ENCODE measurements around the gene MYH1. TPM values are rescaled to one million over a fixed set of nuclear protein-coding genes. Genes with fewer than 3 reads are reported as not detected.

The MYH1 gene
- total RNA-seq (not detected), polyA plus RNA-seq (not detected), total RNA-seq (not detected)

GRCh38 chr17:10518271-10519037, at the start of gene MYH1:
TSS of gene MYH1 (minus strand) at chr17:10518542. CDS start at chr17:10516642, 1,900 bp downstream.
- DNase-seq (no peak), ATAC-seq (no peak)
- H3K9me3 Mint-ChIP-seq, result peaks cover 0 to 5% (median 0%) of the 10 kb centered on the region in 11 donors
- H3K4me3 Mint-ChIP-seq, result no peak within 1 kb of the TSS
- Histone ChIP-seq H3K4me1 (ENCODE audit: control insufficient read depth in 2 of 2, insufficient read depth in 2 of 2, low read length in 2 of 2) (no peaks in the 10 kb centered on the region), H3K27ac (ENCODE audit: low read depth, low read length) (no peak within 1 kb of the TSS), H3K27me3 (ENCODE audit: control insufficient read depth in 2 of 2, insufficient read depth in 2 of 2, low read length in 2 of 2) (no peaks in the 10 kb centered on the region), H3K9me3 (ENCODE audit: control insufficient read depth in 2 of 3, low read length in 3 of 3) (no peaks in the 10 kb centered on the region), H3K4me3 (ENCODE audit: low read length) (no peak within 1 kb of the TSS), H3K36me3 (ENCODE audit: control insufficient read depth in 2 of 3, insufficient read depth in 3 of 3, low read length in 3 of 3) (no peaks in the 10 kb centered on the region)
- intact Hi-C loops (cut with micrococcal nuclease), result no loop called here
- H3K4me1 Mint-ChIP-seq, result no peaks in the 10 kb centered on the region
- CTCF ChIA-PET, result no interaction called here
- peaks cover 0 to 3% (median 0%) of the 10 kb centered on the region in 5 donors for H3K36me3 Mint-ChIP-seq
- H3K27me3 Mint-ChIP-seq, result peaks cover 0 to 11% (median 4%) of the 10 kb centered on the region in 5 donors
- H3K27ac Mint-ChIP-seq, result no peak within 1 kb of the TSS
- POLR2A ChIA-PET, result no interaction called here

GRCh38 chr17:10563991-10564660, 45.8 kb upstream of the MYH1 start:
- H3K4me3 ChIP-seq (ENCODE audit: low read length), result no peak overlapping the region
- no peaks in the 10 kb centered on the region for H3K4me1 ChIP-seq (ENCODE audit: control insufficient read depth in 2 of 2, insufficient read depth in 2 of 2, low read length in 2 of 2)
- Mint-ChIP-seq H3K27me3 (peaks cover 0 to 16% (median 12%) of the 10 kb centered on the region in 5 donors), H3K4me3 (no peak overlapping the region), H3K36me3 (no peaks in the 10 kb centered on the region), H3K27ac (no peak overlapping the region), H3K9me3 (peaks cover 0 to 2% (median 0%) of the 10 kb centered on the region in 11 donors), H3K4me1 (no peaks in the 10 kb centered on the region)
- no peaks in the 10 kb centered on the region for H3K9me3 ChIP-seq (ENCODE audit: control insufficient read depth in 2 of 3, low read length in 3 of 3)
- ATAC-seq (no peak), DNase-seq (no peak)
- CTCF ChIA-PET, result no interaction called here
- intact Hi-C loops (cut with micrococcal nuclease), result no loop called here
- H3K27ac ChIP-seq (ENCODE audit: low read depth, low read length), result no peak overlapping the region
- H3K36me3 ChIP-seq (ENCODE audit: control insufficient read depth in 2 of 3, insufficient read depth in 3 of 3, low read length in 3 of 3), result no peaks in the 10 kb centered on the region
- POLR2A ChIA-PET, result no interaction called here
- H3K27me3 ChIP-seq (ENCODE audit: control insufficient read depth in 2 of 2, insufficient read depth in 2 of 2, low read length in 2 of 2), result no peaks in the 10 kb centered on the region

- Mint-ChIP-seq H3K4me3 (no peak overlapping the region), H3K27me3 (peaks cover 0 to 8% (median 0%) of the 10 kb centered on the region in 5 donors), H3K36me3 (no peaks in the 10 kb centered on the region), H3K4me1 (peaks cover 0 to 1% (median 0%) of the 10 kb centered on the region in 7 donors), H3K27ac (no peak overlapping the region), H3K9me3 (peaks cover 0 to 4% (median 0%) of the 10 kb centered on the region in 11 donors)
- DNase-seq (no peak), ATAC-seq (no peak)
- no peaks in the 10 kb centered on the region for H3K27me3 ChIP-seq (ENCODE audit: control insufficient read depth in 2 of 2, insufficient read depth in 2 of 2, low read length in 2 of 2)
- no peaks in the 10 kb centered on the region for H3K36me3 ChIP-seq (ENCODE audit: control insufficient read depth in 2 of 3, insufficient read depth in 3 of 3, low read length in 3 of 3)
- no peak overlapping the region for H3K27ac ChIP-seq (ENCODE audit: low read depth, low read length)
- H3K4me1 ChIP-seq (ENCODE audit: control insufficient read depth in 2 of 2, insufficient read depth in 2 of 2, low read length in 2 of 2), result no peaks in the 10 kb centered on the region
- POLR2A ChIA-PET, result no interaction called here
- intact Hi-C loops (cut with micrococcal nuclease), result no loop called here
- H3K9me3 ChIP-seq (ENCODE audit: control insufficient read depth in 2 of 3, low read length in 3 of 3), result no peaks in the 10 kb centered on the region
- H3K4me3 ChIP-seq (ENCODE audit: low read length), result no peak overlapping the region
- CTCF ChIA-PET, result no interaction called here
These were observed 39.7 kb upstream of the MYH1 start for GRCh38 chr17:10558049-10558448.

- POLR2A ChIA-PET, result no interaction called here
These were observed 39.1 kb upstream of the MYH1 start for GRCh38 chr17:10557422-10557821.

GRCh38 chr17:10556301-10557005, 38.1 kb upstream of the MYH1 start:
- H3K4me3 Mint-ChIP-seq, result no peak overlapping the region
- ChIA-PET POLR2A (no interaction called here), CTCF (no interaction called here)
- no peak overlapping the region for H3K27ac ChIP-seq (ENCODE audit: low read depth, low read length)
- H3K27me3 Mint-ChIP-seq, result peaks cover 0 to 19% (median 4%) of the 10 kb centered on the region in 5 donors
- intact Hi-C loops (cut with micrococcal nuclease), result no loop called here
- DNase-seq, result no peak
- H3K4me1 Mint-ChIP-seq, result peaks cover 0 to 1% (median 0%) of the 10 kb centered on the region in 7 donors
- H3K4me3 ChIP-seq (ENCODE audit: low read length), result no peak overlapping the region
- H3K27ac Mint-ChIP-seq, result no peak overlapping the region
- H3K4me1 ChIP-seq (ENCODE audit: control insufficient read depth in 2 of 2, insufficient read depth in 2 of 2, low read length in 2 of 2), result no peaks in the 10 kb centered on the region
- H3K36me3 ChIP-seq (ENCODE audit: control insufficient read depth in 2 of 3, insufficient read depth in 3 of 3, low read length in 3 of 3), result no peaks in the 10 kb centered on the region
- no peaks in the 10 kb centered on the region for H3K36me3 Mint-ChIP-seq
- no peaks in the 10 kb centered on the region for H3K9me3 ChIP-seq (ENCODE audit: control insufficient read depth in 2 of 3, low read length in 3 of 3)
- no peaks in the 10 kb centered on the region for H3K27me3 ChIP-seq (ENCODE audit: control insufficient read depth in 2 of 2, insufficient read depth in 2 of 2, low read length in 2 of 2)
- H3K9me3 Mint-ChIP-seq, result peaks cover 0 to 4% (median 0%) of the 10 kb centered on the region in 11 donors
- ATAC-seq, result no peak

More at GRCh38 chr17:10557422-10557821, 39.1 kb upstream of the MYH1 start:
- H3K4me1 ChIP-seq (ENCODE audit: control insufficient read depth in 2 of 2, insufficient read depth in 2 of 2, low read length in 2 of 2), result no peaks in the 10 kb centered on the region
- ATAC-seq (no peak), DNase-seq (no peak)
- Mint-ChIP-seq H3K9me3 (peaks cover 0 to 4% (median 0%) of the 10 kb centered on the region in 11 donors), H3K4me1 (peaks cover 0 to 1% (median 0%) of the 10 kb centered on the region in 7 donors), H3K4me3 (no peak overlapping the region), H3K36me3 (no peaks in the 10 kb centered on the region), H3K27ac (no peak overlapping the region), H3K27me3 (peaks cover 0 to 12% (median 0%) of the 10 kb centered on the region in 5 donors)
- CTCF ChIA-PET, result no interaction called here
- H3K27me3 ChIP-seq (ENCODE audit: control insufficient read depth in 2 of 2, insufficient read depth in 2 of 2, low read length in 2 of 2), result no peaks in the 10 kb centered on the region
- intact Hi-C loops (cut with micrococcal nuclease), result no loop called here
- H3K36me3 ChIP-seq (ENCODE audit: control insufficient read depth in 2 of 3, insufficient read depth in 3 of 3, low read length in 3 of 3), result no peaks in the 10 kb centered on the region
- no peak overlapping the region for H3K27ac ChIP-seq (ENCODE audit: low read depth, low read length)
- H3K9me3 ChIP-seq (ENCODE audit: control insufficient read depth in 2 of 3, low read length in 3 of 3), result no peaks in the 10 kb centered on the region
- no peak overlapping the region for H3K4me3 ChIP-seq (ENCODE audit: low read length)

- H3K36me3 ChIP-seq (ENCODE audit: control insufficient read depth in 2 of 3, insufficient read depth in 3 of 3, low read length in 3 of 3), result no peaks in the 10 kb centered on the region
- DNase-seq (no peak), ATAC-seq (no peak)
- Mint-ChIP-seq H3K36me3 (no peaks in the 10 kb centered on the region), H3K9me3 (peaks cover 0 to 3% (median 0%) of the 10 kb centered on the region in 11 donors), H3K27ac (no peak overlapping the region), H3K4me3 (no peak overlapping the region), H3K27me3 (peaks cover 0 to 33% (median 18%) of the 10 kb centered on the region in 5 donors), H3K4me1 (no peaks in the 10 kb centered on the region)
- no peaks in the 10 kb centered on the region for H3K27me3 ChIP-seq (ENCODE audit: control insufficient read depth in 2 of 2, insufficient read depth in 2 of 2, low read length in 2 of 2)
- no peaks in the 10 kb centered on the region for H3K4me1 ChIP-seq (ENCODE audit: control insufficient read depth in 2 of 2, insufficient read depth in 2 of 2, low read length in 2 of 2)
- H3K9me3 ChIP-seq (ENCODE audit: control insufficient read depth in 2 of 3, low read length in 3 of 3), result no peaks in the 10 kb centered on the region
- CTCF ChIA-PET, result no interaction called here
- intact Hi-C loops (cut with micrococcal nuclease), result no loop called here
- no peak overlapping the region for H3K27ac ChIP-seq (ENCODE audit: low read depth, low read length)
- H3K4me3 ChIP-seq (ENCODE audit: low read length), result no peak overlapping the region
- POLR2A ChIA-PET, result no interaction called here
These were observed 31.7 kb upstream of the MYH1 start for GRCh38 chr17:10550014-10550413.
